HG03520 (cell line): ENCODE measurements around the gene CARMIL1.

Experiments
- ATAC-seq: cut with Tn5 transposase; IDR thresholded peaks from one replicate; pipeline ENCODE4 v1.9.1; 2021; ENCODE audit warnings: mild to moderate bottlenecking, moderate library complexity; ENCODE audit not compliant: unreplicated experiment

Gene CARMIL1

DNA sequence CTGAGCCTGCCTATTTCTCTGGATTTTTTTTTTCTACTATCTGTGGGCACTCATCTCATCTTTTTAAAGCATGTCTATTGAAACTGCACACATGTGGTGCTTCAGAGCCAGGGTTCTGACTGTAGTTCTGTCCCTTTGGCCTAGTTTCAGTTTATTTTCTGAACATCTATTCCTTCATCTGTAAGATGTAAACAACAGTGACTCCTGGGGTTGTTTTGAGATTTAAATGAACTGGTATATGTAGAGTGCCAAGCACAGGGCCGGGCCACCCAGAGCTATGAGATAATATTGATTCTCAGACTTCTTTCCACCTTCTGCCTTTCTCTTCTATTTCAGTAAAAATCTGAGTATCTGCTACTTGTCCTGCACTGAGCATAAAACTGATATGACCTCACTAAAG lies 185.1 kb downstream of the CARMIL1 start:
- ATAC-seq = no peak

GRCh38 chr6:25465941-25466340 lies 186.8 kb downstream of the CARMIL1 start:
- no peak for ATAC-seq

DNA sequence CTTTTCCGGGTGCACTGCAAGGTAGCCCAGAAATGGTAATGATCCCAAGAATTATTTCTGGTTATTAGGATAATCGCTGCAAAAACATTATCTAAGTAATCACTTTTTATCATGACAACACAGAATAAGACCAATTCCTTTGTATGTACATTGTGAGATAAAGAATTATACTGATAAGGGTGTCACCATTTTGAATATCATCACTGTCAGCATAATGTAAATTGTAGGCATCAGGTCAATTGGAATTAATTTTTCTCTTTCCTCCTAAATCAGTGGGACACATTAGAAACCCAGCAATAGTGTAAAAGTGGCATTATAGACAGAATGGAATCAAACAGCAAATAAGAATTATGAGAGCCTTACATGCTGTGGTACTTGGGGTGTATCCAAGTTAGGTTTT lies 189.7 kb downstream of the CARMIL1 start:
- no peak for ATAC-seq

DNA sequence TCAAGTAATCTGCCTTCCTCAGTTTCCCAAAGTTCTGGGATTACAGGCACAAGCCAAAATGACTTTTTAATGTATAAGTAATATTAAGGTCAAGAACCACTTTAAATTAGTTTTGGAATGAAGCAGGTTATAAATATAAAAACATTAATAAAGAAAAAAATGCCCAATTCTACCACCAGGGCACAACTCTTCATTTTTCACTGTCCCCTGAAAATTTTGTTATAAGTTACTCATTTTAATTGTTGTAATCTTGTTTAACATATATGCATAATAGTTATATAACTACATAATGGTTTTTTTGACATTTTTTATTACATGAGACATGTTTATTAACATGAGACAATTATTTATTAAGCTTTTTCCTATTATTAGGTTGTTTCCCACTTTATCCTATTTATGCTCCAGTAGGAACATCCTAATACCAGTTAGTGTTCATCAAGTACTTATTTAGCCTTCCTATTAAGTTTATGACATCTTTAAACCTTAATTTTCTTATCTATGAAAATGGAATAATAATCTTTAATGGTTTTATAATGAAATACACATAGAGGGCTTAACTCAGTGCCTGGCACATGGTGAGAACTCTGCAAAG lies 190.7 kb downstream of the CARMIL1 start:
- ATAC-seq = no peak

GRCh38 chr6:25472306-25472705 lies 193.1 kb downstream of the CARMIL1 start:
- ATAC-seq = no peak

DNA sequence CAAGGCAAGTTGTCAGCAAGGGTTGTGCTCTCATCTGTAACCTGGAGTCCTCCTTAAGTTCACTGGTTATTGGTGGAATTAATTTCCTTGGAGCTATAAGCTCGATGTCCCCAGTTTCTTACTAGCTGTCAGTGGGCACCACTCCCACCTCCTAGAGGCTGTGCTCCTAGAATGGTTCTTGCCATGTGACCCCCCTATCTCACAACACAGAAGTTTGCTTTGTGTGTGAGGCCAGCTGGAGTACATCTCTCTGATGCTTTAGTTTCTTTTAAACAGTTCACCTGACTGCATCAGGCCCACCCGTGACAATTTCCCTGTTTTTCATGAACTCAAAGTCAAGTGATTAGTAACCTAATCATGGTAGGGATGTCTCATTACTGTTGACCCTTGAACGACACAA lies 193.7 kb downstream of the CARMIL1 start:
- ATAC-seq = no peak

DNA sequence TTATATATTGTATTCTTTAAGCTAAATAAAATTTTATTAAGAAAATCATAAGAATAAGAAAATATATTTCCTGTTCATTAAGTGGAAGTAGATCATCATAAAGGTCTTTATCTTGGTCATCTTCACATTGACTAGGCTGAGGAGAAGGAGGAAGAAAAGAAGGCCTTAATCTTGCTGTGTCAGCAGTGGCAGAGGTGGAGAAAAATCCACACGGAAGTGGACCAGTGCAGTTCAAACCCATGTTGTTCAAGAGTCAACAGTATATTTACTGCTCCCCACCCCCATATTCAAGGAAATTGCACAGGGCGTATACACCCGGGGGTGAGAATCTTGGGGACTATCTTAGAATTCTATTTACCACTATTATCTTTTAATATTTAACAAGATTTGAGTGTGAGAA lies 194.3 kb downstream of the CARMIL1 start:
- ATAC-seq = no peak

- ATAC-seq = no peak
Observed at GRCh38 chr6:25476126-25476525, 197.0 kb downstream of the CARMIL1 start.

GRCh38 chr6:25477006-25477590 lies 197.9 kb downstream of the CARMIL1 start:
- no peak for ATAC-seq

- ATAC-seq = no peak
Observed at GRCh38 chr6:25478973-25479372, 199.8 kb downstream of the CARMIL1 start.

DNA sequence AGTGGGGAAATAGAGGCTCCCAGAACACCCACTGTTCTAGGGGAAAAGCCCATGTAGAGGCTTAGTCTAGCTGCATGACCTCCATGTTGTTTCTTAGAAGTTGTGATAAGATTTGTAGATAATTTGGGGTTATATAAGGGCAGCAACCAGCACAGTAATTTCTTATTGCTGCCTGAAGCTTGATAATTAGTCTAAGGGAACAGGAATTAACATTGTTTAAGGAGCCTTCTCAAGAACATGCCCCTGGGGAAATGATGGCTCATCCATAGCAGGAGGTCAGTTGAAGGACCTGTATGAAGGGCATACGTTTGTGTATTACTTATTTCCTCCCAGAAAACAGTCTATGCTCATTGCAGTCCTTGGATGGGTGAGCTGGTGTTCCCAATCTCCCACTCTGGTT lies 202.1 kb downstream of the CARMIL1 start:
- ATAC-seq = no peak

GRCh38 chr6:25482996-25483395 lies 203.8 kb downstream of the CARMIL1 start:
- no peak for ATAC-seq

GRCh38 chr6:25483943-25484342 lies 204.8 kb downstream of the CARMIL1 start:
- no peak for ATAC-seq

DNA sequence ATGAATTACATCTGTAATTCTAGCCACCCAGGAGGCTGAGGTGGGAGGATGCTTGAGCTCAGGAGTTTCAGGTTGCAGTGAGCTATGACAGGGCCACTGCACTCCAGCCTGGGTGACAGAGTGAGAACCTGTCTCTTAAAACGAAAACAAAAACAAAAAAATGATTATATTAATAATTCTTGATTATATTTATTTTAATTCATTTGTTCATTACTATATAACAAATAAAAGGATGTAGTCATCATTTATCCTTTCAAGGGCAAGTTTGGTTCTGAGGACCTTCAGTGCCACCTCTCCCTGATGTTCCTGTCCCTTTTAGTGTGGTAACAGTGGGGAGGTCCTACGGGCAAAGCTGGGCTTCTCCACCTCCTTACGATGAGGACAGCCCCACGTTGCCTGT lies 205.7 kb downstream of the CARMIL1 start:
- ATAC-seq = no peak

GRCh38 chr6:25485821-25486534 lies 206.8 kb downstream of the CARMIL1 start:
- no peak for ATAC-seq

DNA sequence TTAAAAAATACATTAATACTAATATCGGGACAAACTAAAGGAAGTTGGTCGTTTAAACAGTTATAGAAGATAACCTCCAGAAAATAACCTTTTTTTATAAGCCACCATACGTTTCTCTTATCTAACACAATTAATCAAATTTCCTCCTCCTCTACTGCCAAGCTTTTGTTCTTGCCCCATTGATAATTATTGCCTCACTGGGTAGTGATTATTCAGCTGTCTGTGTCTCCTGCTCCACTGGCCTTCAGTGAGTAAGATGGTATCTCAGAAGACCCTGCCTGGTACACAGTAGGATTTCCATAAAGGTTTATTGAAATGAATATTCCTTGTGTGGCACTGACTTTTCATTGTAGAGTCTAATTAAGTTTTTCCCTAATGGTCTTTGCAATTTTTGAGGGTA lies 207.4 kb downstream of the CARMIL1 start:
- no peak for ATAC-seq

GRCh38 chr6:25487012-25487411 lies 207.8 kb downstream of the CARMIL1 start:
- ATAC-seq = no peak

- no peak for ATAC-seq
Observed at GRCh38 chr6:25488156-25488555, 209.0 kb downstream of the CARMIL1 start.

GRCh38 chr6:25489399-25489798 lies 210.2 kb downstream of the CARMIL1 start:
- no peak for ATAC-seq

GRCh38 chr6:25490018-25490801 lies 211.0 kb downstream of the CARMIL1 start:
- peak; percentile 75 for ATAC-seq

GRCh38 chr6:25492951-25493350 lies 213.8 kb downstream of the CARMIL1 start:
- no peak for ATAC-seq

DNA sequence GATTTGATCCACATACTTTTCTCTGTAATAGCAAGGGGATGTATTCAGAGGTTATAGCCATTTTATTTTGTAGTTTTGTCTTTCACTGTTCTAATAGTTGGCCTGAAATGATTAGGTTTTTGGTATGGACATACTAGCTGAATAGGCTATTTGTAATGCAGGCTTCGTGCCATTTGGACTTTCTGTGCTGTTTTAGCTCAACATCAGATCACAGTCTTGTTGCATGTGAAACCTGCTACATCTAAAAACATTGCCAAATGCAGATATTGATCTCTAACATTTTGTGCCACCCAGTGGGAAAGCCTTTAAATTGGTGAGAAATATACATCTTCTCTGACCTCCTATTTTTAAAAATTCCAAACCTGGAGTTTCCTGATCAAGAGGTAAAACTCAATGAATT lies 215.3 kb downstream of the CARMIL1 start:
- no peak for ATAC-seq
